ENCODE measurements around the gene FCHSD2.

Gene FCHSD2

DNA sequence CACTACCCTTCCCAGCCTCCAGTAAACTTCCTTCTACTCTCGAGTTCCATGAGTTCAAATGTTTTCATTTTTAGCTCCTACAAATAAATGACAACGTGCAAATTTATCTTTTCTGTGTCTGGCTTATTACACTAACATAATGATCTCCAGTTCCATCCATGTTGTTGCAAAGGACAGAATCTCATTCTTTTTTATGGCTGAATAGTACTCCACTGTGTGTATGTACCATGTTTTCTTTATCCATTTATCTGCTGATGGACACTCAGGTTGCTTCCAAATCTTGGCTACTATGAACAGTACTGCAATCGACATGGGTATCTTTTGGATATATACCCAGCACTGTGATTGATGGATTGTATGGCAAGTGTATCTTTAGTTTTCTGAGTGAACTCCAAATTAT lies 34.5 kb downstream of the FCHSD2 start:
- TF ChIP-seq SIN3A (IDR thresholded peaks at IDR 0.05; ENCODE audit: borderline replicate concordance, insufficient read depth, low read length) = no peak
- TF ChIP-seq, protein P1, sequence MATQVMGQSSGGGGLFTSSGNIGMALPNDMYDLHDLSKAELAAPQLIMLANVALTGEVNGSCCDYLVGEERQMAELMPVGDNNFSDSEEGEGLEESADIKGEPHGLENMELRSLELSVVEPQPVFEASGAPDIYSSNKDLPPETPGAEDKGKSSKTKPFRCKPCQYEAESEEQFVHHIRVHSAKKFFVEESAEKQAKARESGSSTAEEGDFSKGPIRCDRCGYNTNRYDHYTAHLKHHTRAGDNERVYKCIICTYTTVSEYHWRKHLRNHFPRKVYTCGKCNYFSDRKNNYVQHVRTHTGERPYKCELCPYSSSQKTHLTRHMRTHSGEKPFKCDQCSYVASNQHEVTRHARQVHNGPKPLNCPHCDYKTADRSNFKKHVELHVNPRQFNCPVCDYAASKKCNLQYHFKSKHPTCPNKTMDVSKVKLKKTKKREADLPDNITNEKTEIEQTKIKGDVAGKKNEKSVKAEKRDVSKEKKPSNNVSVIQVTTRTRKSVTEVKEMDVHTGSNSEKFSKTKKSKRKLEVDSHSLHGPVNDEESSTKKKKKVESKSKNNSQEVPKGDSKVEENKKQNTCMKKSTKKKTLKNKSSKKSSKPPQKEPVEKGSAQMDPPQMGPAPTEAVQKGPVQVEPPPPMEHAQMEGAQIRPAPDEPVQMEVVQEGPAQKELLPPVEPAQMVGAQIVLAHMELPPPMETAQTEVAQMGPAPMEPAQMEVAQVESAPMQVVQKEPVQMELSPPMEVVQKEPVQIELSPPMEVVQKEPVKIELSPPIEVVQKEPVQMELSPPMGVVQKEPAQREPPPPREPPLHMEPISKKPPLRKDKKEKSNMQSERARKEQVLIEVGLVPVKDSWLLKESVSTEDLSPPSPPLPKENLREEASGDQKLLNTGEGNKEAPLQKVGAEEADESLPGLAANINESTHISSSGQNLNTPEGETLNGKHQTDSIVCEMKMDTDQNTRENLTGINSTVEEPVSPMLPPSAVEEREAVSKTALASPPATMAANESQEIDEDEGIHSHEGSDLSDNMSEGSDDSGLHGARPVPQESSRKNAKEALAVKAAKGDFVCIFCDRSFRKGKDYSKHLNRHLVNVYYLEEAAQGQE (IDR thresholded peaks at IDR 0.05; ENCODE audit: insufficient read depth in 1 of 2, low read depth in 2 of 2, low read length in 2 of 2) = no peak
- no peak for TF ChIP-seq POLR2AphosphoS5 (IDR thresholded peaks at IDR 0.05; ENCODE audit: low read depth, low read length)
- TF ChIP-seq FOXP2 (optimal IDR thresholded peaks at IDR 0.05; ENCODE audit: borderline replicate concordance, extremely low read depth, extremely low read length, insufficient read depth) = no peak
- TF ChIP-seq TAF1 (IDR thresholded peaks at IDR 0.05; ENCODE audit: borderline replicate concordance, insufficient read depth, low read length) = no peak

DNA sequence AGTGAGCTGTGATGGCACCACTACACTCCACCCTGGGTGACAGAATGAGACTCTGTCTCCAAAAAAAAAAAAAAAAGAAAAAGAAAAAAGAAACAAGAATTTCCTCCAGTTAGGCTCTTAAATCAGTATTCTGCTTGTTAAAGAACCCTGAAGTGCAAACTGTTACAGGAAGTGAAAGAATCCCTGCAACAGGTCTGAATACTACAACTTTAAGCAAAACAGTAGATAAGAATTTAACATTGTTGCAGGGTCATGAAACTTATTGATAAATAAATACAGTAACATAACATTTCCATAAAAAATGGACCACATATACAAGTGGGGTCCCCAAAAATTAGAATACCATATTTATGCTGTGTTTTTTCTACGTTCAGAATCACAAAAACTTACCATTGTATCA lies 35.8 kb downstream of the FCHSD2 start:
- no peak for TF ChIP-seq POLR2AphosphoS5 (IDR thresholded peaks at IDR 0.05; ENCODE audit: low read depth, low read length)
- no peak for TF ChIP-seq FOXP2 (optimal IDR thresholded peaks at IDR 0.05; ENCODE audit: borderline replicate concordance, extremely low read depth, extremely low read length, insufficient read depth)
- TF ChIP-seq, protein P1 (IDR thresholded peaks at IDR 0.05; ENCODE audit: insufficient read depth in 1 of 2, low read depth in 2 of 2, low read length in 2 of 2) = no peak
- TF ChIP-seq TAF1 (IDR thresholded peaks at IDR 0.05; ENCODE audit: borderline replicate concordance, insufficient read depth, low read length) = no peak
- TF ChIP-seq SIN3A (IDR thresholded peaks at IDR 0.05; ENCODE audit: borderline replicate concordance, insufficient read depth, low read length) = no peak

DNA sequence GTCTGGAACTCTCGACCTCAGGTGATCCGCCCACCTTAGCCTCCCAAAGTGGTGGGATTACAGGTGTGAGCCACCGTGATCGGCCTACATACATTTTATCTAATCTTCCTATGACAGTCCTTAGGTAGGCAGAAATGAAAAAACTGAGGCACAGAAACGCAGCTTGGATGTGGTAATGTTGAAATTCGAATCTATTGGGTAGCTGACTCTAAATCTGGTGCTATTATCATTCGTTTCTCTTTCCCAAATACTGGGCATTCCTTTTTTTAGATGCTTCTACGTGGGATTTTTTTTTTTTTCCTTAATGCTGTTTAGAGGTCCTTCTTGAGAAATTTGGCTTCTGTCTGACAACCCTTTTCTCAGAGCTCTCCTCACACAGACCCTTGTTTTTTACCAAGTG lies 41.5 kb downstream of the FCHSD2 start:
- TF ChIP-seq FOXP2 (optimal IDR thresholded peaks at IDR 0.05; ENCODE audit: borderline replicate concordance, extremely low read depth, extremely low read length, insufficient read depth) = no peak
- TF ChIP-seq TAF1 (IDR thresholded peaks at IDR 0.05; ENCODE audit: borderline replicate concordance, insufficient read depth, low read length) = no peak
- TF ChIP-seq, protein P1 (IDR thresholded peaks at IDR 0.05; ENCODE audit: insufficient read depth in 1 of 2, low read depth in 2 of 2, low read length in 2 of 2) = no peak
- TF ChIP-seq SIN3A (IDR thresholded peaks at IDR 0.05; ENCODE audit: borderline replicate concordance, insufficient read depth, low read length) = no peak
- no peak for TF ChIP-seq POLR2AphosphoS5 (IDR thresholded peaks at IDR 0.05; ENCODE audit: low read depth, low read length)

DNA sequence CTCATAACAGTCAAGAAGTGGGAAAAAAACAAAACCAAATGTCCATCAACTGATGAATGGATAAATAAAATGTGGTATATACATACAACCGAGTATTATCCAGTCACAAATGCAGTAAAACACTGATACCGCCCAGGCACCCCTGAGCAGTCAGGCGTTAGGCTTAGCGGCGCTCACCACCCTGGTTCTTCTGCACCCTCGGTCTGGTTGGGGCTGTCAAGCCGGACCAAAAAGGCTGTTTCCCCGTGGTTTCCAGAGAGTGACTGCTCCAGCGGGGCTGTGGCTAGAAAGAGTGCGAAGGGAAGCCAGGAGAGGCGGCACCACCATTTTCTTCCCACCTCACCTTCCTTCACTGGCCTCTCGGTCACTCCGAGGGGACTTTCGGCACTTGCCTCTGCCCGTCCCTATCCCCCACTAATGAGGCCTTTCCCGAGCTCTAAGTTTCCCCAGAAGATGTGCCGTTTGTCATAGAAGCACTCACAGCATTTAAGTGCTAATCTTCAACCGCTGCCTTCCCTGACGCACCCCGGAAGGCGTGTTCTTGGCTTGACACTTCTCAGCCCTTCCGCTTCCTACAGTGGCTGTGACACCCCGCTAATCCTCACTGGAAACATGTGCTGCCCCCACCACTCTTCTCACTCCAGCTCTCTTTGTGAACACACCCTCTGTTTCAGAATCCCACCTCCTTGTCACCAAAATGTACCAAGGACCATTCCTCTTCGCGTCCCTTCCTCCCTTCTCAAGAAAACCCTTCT lies 42.4 kb downstream of the FCHSD2 start:
- no peak for TF ChIP-seq SIN3A (IDR thresholded peaks at IDR 0.05; ENCODE audit: borderline replicate concordance, insufficient read depth, low read length)
- TF ChIP-seq, protein P1 (IDR thresholded peaks at IDR 0.05; ENCODE audit: insufficient read depth in 1 of 2, low read depth in 2 of 2, low read length in 2 of 2) = no peak
- no peak for TF ChIP-seq FOXP2 (optimal IDR thresholded peaks at IDR 0.05; ENCODE audit: borderline replicate concordance, extremely low read depth, extremely low read length, insufficient read depth)
- no peak for TF ChIP-seq TAF1 (IDR thresholded peaks at IDR 0.05; ENCODE audit: borderline replicate concordance, insufficient read depth, low read length)
- TF ChIP-seq POLR2AphosphoS5 (IDR thresholded peaks at IDR 0.05; ENCODE audit: low read depth, low read length) = no peak

Measured in PFSK-1 (cell line).